ENCODE measurements around the gene LGSN.

DNA sequence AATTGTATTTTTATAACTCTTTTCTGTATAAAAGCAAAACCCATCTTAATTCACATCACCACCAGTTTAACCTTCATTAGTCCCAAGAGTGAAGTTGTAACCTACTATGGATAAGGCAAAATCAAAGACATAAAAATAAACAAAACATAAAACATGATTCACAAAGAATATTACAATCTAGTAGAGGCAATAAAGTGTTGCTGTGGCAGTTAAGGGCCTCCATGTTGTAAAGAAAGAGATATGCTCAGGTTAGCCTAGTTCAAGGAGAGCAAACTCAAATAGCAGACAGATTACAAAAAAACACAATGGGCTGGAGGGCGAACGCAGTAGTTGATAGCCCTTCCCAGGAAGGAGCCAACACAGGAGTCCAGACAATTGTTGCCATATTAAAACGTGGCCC, 13.4 kb downstream of the LGSN start:
- TF ChIP-seq, protein P1, sequence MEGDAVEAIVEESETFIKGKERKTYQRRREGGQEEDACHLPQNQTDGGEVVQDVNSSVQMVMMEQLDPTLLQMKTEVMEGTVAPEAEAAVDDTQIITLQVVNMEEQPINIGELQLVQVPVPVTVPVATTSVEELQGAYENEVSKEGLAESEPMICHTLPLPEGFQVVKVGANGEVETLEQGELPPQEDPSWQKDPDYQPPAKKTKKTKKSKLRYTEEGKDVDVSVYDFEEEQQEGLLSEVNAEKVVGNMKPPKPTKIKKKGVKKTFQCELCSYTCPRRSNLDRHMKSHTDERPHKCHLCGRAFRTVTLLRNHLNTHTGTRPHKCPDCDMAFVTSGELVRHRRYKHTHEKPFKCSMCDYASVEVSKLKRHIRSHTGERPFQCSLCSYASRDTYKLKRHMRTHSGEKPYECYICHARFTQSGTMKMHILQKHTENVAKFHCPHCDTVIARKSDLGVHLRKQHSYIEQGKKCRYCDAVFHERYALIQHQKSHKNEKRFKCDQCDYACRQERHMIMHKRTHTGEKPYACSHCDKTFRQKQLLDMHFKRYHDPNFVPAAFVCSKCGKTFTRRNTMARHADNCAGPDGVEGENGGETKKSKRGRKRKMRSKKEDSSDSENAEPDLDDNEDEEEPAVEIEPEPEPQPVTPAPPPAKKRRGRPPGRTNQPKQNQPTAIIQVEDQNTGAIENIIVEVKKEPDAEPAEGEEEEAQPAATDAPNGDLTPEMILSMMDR (conservative IDR thresholded peaks at IDR 0.05; ENCODE audit: low read length): no peak
- TF ChIP-seq EZH2phosphoT487 (IDR thresholded peaks at IDR 0.05; ENCODE audit: borderline replicate concordance): no peak
